ENCODE measurements around the gene LARGE1. TPM values are rescaled to one million over a fixed set of nuclear protein-coding genes. Genes with fewer than 3 reads are reported as not detected.

Gene LARGE1
- total and polyA plus RNA-seq, 2 of the 13 experiments (the other 11 are each of a cell fraction or from before 2014, with no cell fraction given) = 8.4 to 11.0 TPM

- no peak for TF ChIP-seq ZHX2 (IDR thresholded peaks at IDR 0.05; ENCODE audit: low read depth)
- TF ChIP-seq ZHX2 (CRISPR knock-in tag; IDR thresholded peaks at IDR 0.05; ENCODE audit: borderline replicate concordance) = no peak
- 0 out of 2 replicates have a peak, but pooled peaks have one; percentile 27 for TF ChIP-seq ZSCAN12 (CRISPR knock-in tag; IDR thresholded peaks at IDR 0.05)
- no peak for TF ChIP-seq BRF2 (CRISPR knock-in tag; IDR thresholded peaks at IDR 0.05)
- TF ChIP-seq ZNF580 (CRISPR knock-in tag; IDR thresholded peaks at IDR 0.05; ENCODE audit: borderline replicate concordance, low read depth) = no peak
- TF ChIP-seq ZNF329 (CRISPR knock-in tag; IDR thresholded peaks at IDR 0.05; ENCODE audit: low read depth) = no peak
- no peak for TF ChIP-seq ZNF446 (CRISPR knock-in tag; IDR thresholded peaks at IDR 0.05)
- TF ChIP-seq ZNF432 (CRISPR knock-in tag; IDR thresholded peaks at IDR 0.05; ENCODE audit: borderline replicate concordance) = no peak
- TF ChIP-seq SMYD3 (CRISPR knock-in tag; IDR thresholded peaks at IDR 0.05) = no peak
- TF ChIP-seq ZMYM2 (CRISPR knock-in tag; IDR thresholded peaks at IDR 0.05) = 0 out of 2 replicates have a peak, but pooled peaks have one; percentile 17
- TF ChIP-seq ONECUT2 (CRISPR knock-in tag; IDR thresholded peaks at IDR 0.05) = no peak
- TF ChIP-seq SP2 (CRISPR knock-in tag; IDR thresholded peaks at IDR 0.05) = no peak
- no peak for TF ChIP-seq ZSCAN21 (CRISPR knock-in tag; IDR thresholded peaks at IDR 0.05; ENCODE audit: borderline replicate concordance)
- peak; percentile 26 for TF ChIP-seq HNRNPLL (IDR thresholded peaks at IDR 0.05; ENCODE audit: low read depth, low read length, poor library complexity, severe bottlenecking)
- no peak for TF ChIP-seq NFE2 (CRISPR knock-in tag; IDR thresholded peaks at IDR 0.05)
- TF ChIP-seq E2F1 (CRISPR knock-in tag; IDR thresholded peaks at IDR 0.05) = peak; percentile 53; the same call in 1 of the 2 replicates
- no peak for TF ChIP-seq ZNF160 (CRISPR knock-in tag; IDR thresholded peaks at IDR 0.05)
- TF ChIP-seq NFYC (CRISPR knock-in tag; IDR thresholded peaks at IDR 0.05) = no peak
- TF ChIP-seq ZNF766 (CRISPR knock-in tag; IDR thresholded peaks at IDR 0.05; ENCODE audit: borderline replicate concordance) = peak; percentile 54; the same call in 1 of the 2 replicates
- TF ChIP-seq SAP130 (CRISPR knock-in tag; IDR thresholded peaks at IDR 0.05; ENCODE audit: low read depth) = peak; percentile 25; the same call in 1 of the 2 replicates
- TF ChIP-seq SSRP1 (CRISPR knock-in tag; IDR thresholded peaks at IDR 0.05) = no peak
- TF ChIP-seq ZNF282 (IDR thresholded peaks at IDR 0.05; ENCODE audit: partially characterized antibody) = no peak
- TF ChIP-seq NR2F1 (CRISPR knock-in tag; IDR thresholded peaks at IDR 0.05) = no peak
These were observed 682 bp downstream of the LARGE1 start (continued) for GRCh38 chr22:33919391-33920196.
